H1 (cell line): ENCODE measurements around the gene FUT6. TPM values are rescaled to one million over a fixed set of nuclear protein-coding genes. Genes with fewer than 3 reads are reported as not detected.

Experiments
- CTCF ChIA-PET: fragments of 300-600 bp; sonication (Branson Sonifier 250); formaldehyde crosslinking; loops from one replicate; lab custom pipeline; 2021; ENCODE audit not compliant: partially characterized antibody; lab: Charles Lee
- POLR2A ChIA-PET: fragments of 300-600 bp; sonication (Branson Sonifier 250); formaldehyde crosslinking; loops from one replicate; lab custom pipeline; 2021; ENCODE audit warnings: inconsistent platforms; ENCODE audit not compliant: partially characterized antibody; lab: Charles Lee
- DNase-seq, 2 experiments: peaks; one replicate each; pipeline versions ENCODE4 v3.0.0 to v3.0.0-alpha.2; 2010 to 2022; ENCODE audit warnings: low spot score in 2 of 2, low read depth in 1 of 2, mixed read lengths in 1 of 2
- FAIRE-seq: peaks from 2 replicates; lab custom pipeline; 2011; peaks lifted over from hg19 to GRCh38; lab: Jason Lieb, UNC
- H2AFZ ChIP-seq: 2 replicates; pipeline ENCODE4 v1.8.1; 2012; ENCODE audit warnings: low read length, inconsistent platforms
- H2AK5ac ChIP-seq: 2 replicates; pipeline ENCODE4 v1.6.1; 2013; ENCODE audit warnings: low read depth, low read length
- H2BK120ac ChIP-seq: replicated peaks from 2 replicates; pipeline ENCODE3; 2013; ENCODE audit warnings: low read depth, low read length, inconsistent platforms
- H2BK12ac ChIP-seq: 2 replicates; pipeline ENCODE4 v1.6.1; 2013; ENCODE audit warnings: low read depth, low read length
- H2BK15ac ChIP-seq: 2 replicates; pipeline ENCODE4 v1.6.1; 2013; ENCODE audit warnings: low read length
- H2BK20ac ChIP-seq: 2 replicates; pipeline ENCODE4 v1.6.1; 2013; ENCODE audit warnings: low read length
- H2BK5ac ChIP-seq: 2 replicates; pipeline ENCODE4 v1.6.1; 2013; ENCODE audit warnings: low read depth, low read length
- H3K14ac ChIP-seq: 2 replicates; pipeline ENCODE4 v1.6.1; 2013; ENCODE audit warnings: inconsistent platforms; ENCODE audit not compliant: insufficient read length
- H3K18ac ChIP-seq: 2 replicates; pipeline ENCODE4 v1.6.1; 2013; ENCODE audit warnings: low read length; ENCODE audit errors: extremely low read depth
- H3K23ac ChIP-seq: 2 replicates; pipeline ENCODE4 v1.6.1; 2013; ENCODE audit warnings: inconsistent platforms; ENCODE audit not compliant: insufficient read length
- H3K23me2 ChIP-seq: 2 replicates; pipeline ENCODE4 v1.6.1; 2013; ENCODE audit warnings: low read depth, low read length
- H3K27ac ChIP-seq: 2 replicates; pipeline ENCODE4 v1.6.1; 2011; ENCODE audit warnings: low read depth, low read length, inconsistent platforms
- H3K27me3 ChIP-seq, 4 experiments: replicated peaks in 1 of 4; 1 replicate in 1 of 4; 2 replicates in 3 of 4; pipeline versions ENCODE4 v1.6.1 to v1.8.1; 2011 to 2013; ENCODE audit warnings: low read length in 3 of 4, mild to moderate bottlenecking in 3 of 4, inconsistent platforms in 2 of 4, mixed read lengths in 2 of 4, moderate library complexity in 1 of 4; ENCODE audit not compliant: control insufficient read depth in 3 of 4, insufficient read depth in 3 of 4; ENCODE audit errors: extremely low read depth in 1 of 4
- H3K36me3 ChIP-seq, 4 experiments: 2 replicates each; pipeline versions ENCODE4 v1.6.1 to v1.8.1; 2011 to 2013; ENCODE audit warnings: mild to moderate bottlenecking in 4 of 4, low read length in 3 of 4, moderate library complexity in 2 of 4, control low read depth in 1 of 4, inconsistent platforms in 1 of 4; ENCODE audit not compliant: insufficient read depth in 4 of 4, control insufficient read depth in 2 of 4
- H3K4ac ChIP-seq: replicated peaks from 2 replicates; pipeline ENCODE3; 2013; ENCODE audit warnings: low read length, low read depth, mixed read lengths, inconsistent platforms; ENCODE audit not compliant: insufficient read length
- H3K4me1 ChIP-seq, 4 experiments: replicated peaks in 1 of 4; 1 replicate in 1 of 4; 2 replicates in 3 of 4; pipeline versions ENCODE4 v1.6.1 to v1.8.1; 2011 to 2013; ENCODE audit warnings: low read length in 3 of 4, inconsistent platforms in 2 of 4, mixed read lengths in 1 of 4; ENCODE audit not compliant: insufficient read depth in 4 of 4, control insufficient read depth in 3 of 4
- H3K4me2 ChIP-seq, 2 experiments: 2 replicates each; pipeline versions ENCODE4 v1.6.1 to v1.8.1; 2011 to 2013; ENCODE audit warnings: low read depth in 2 of 2, low read length in 2 of 2, control low read depth in 1 of 2, inconsistent platforms in 1 of 2, mild to moderate bottlenecking in 1 of 2; ENCODE audit not compliant: insufficient read depth in 1 of 2
- H3K4me3 ChIP-seq, 4 experiments: fragments of 200-600, 300-600 bp in 1 of 4; sonication (generic), shearing (Covaris generic), sonication (Bioruptor Twin) in 1 of 4; 2 replicates each; pipeline versions ENCODE4 v1.5.1 to v1.8.1; 2011 to 2016; ENCODE audit warnings: low read length in 4 of 4, low read depth in 3 of 4, control low read depth in 2 of 4, inconsistent platforms in 2 of 4, mild to moderate bottlenecking in 2 of 4, mixed read lengths in 1 of 4, moderate library complexity in 1 of 4; ENCODE audit not compliant: insufficient read depth in 2 of 4; ENCODE audit errors: extremely low read depth in 1 of 4
- H3K56ac ChIP-seq: replicated peaks from 2 replicates; pipeline ENCODE3; 2013; ENCODE audit warnings: low read depth, mild to moderate bottlenecking, mixed read lengths, low read length, inconsistent platforms; ENCODE audit not compliant: insufficient read length
- H3K79me1 ChIP-seq: 2 replicates; pipeline ENCODE4 v1.6.1; 2013; ENCODE audit warnings: low read depth, low read length, control low read depth
- H3K79me2 ChIP-seq, 2 experiments: 2 replicates each; pipeline versions ENCODE4 v1.6.1 to v1.8.1; 2012 to 2013; ENCODE audit warnings: low read length in 2 of 2, mild to moderate bottlenecking in 2 of 2, inconsistent platforms in 1 of 2; ENCODE audit not compliant: insufficient read depth in 2 of 2, control insufficient read depth in 1 of 2
- H3K9ac ChIP-seq, 4 experiments: replicated peaks in 1 of 4; 1 replicate in 1 of 4; 2 replicates in 3 of 4; pipeline versions ENCODE4 v1.6.1 to v1.8.1; 2011 to 2013; ENCODE audit warnings: low read depth in 3 of 4, low read length in 3 of 4, control low read depth in 2 of 4, mild to moderate bottlenecking in 2 of 4, moderate library complexity in 2 of 4, inconsistent platforms in 1 of 4; ENCODE audit errors: extremely low read depth in 1 of 4
- H3K9me3 ChIP-seq, 2 experiments: 2 replicates each; pipeline versions ENCODE4 v1.6.1 to v1.8.1; 2012 to 2013; ENCODE audit warnings: mild to moderate bottlenecking in 2 of 2, moderate library complexity in 2 of 2, control low read depth in 1 of 2, inconsistent platforms in 1 of 2, low read depth in 1 of 2, low read length in 1 of 2, mixed read lengths in 1 of 2; ENCODE audit not compliant: insufficient read depth in 2 of 2
- H4K20me1 ChIP-seq, 2 experiments: replicated peaks in 1 of 2; 2 replicates each; pipeline versions ENCODE3 to v1.8.1; 2011 to 2013; ENCODE audit warnings: inconsistent platforms in 2 of 2, low read length in 2 of 2, mild to moderate bottlenecking in 1 of 2; ENCODE audit not compliant: insufficient read depth in 2 of 2, control insufficient read depth in 1 of 2
- H4K5ac ChIP-seq: 2 replicates; pipeline ENCODE4 v1.6.1; 2013; ENCODE audit warnings: low read length, low read depth, mixed read lengths, inconsistent platforms; ENCODE audit not compliant: insufficient read length
- H4K8ac ChIP-seq: 2 replicates; pipeline ENCODE4 v1.8.0; 2013; ENCODE audit warnings: mild to moderate bottlenecking, moderate library complexity, low read length, inconsistent platforms; ENCODE audit not compliant: insufficient read depth; ENCODE audit errors: extremely low read depth
- H4K91ac ChIP-seq: replicated peaks from 2 replicates; pipeline ENCODE3; 2013; ENCODE audit warnings: low read length, mixed read lengths, inconsistent platforms; ENCODE audit not compliant: insufficient read length
- EGR1 ChIP-seq: IDR thresholded peaks from 2 replicates; pipeline ENCODE4 v1.6.1; 2011; ENCODE audit warnings: low read depth, low read length, borderline replicate concordance
- HDAC2 ChIP-seq, 2 experiments: fragments of 300-600 bp in 1 of 2; sonication (generic) in 1 of 2; IDR thresholded peaks; 2 replicates each; pipeline ENCODE4 v1.6.1; 2011 to 2012; ENCODE audit warnings: low read depth in 2 of 2, low read length in 2 of 2, mild to moderate bottlenecking in 2 of 2, moderate library complexity in 2 of 2, borderline replicate concordance in 1 of 2, inconsistent platforms in 1 of 2
- KDM4A ChIP-seq: IDR thresholded peaks from one replicate; pipeline ENCODE4 v1.7.1; 2012; ENCODE audit warnings: low read depth, mild to moderate bottlenecking, moderate library complexity, low read length, inconsistent platforms; ENCODE audit not compliant: severe bottlenecking
- SAP30 ChIP-seq: fragments of 300-600 bp; sonication (generic); IDR thresholded peaks from 2 replicates; pipeline ENCODE4 v1.7.1; 2012; ENCODE audit warnings: low read length, moderate library complexity, mild to moderate bottlenecking, inconsistent platforms; ENCODE audit not compliant: insufficient read depth, insufficient replicate concordance
- SIX5 ChIP-seq: IDR thresholded peaks from 2 replicates; pipeline ENCODE4 v1.6.1; 2011; ENCODE audit warnings: mild to moderate bottlenecking, low read depth, low read length
- WGBS, 2 experiments: shearing (Covaris generic) in 1 of 2; methylation state at CpG; one replicate each; pipeline versions ENCODE4 v1.1.6 to v1.1.7; 2013 to 2015; ENCODE audit warnings: low lambda C conversion rate in 2 of 2, mixed read lengths in 2 of 2, inconsistent platforms in 1 of 2, low coverage in 1 of 2, missing lambda C conversion rate in 1 of 2; ENCODE audit not compliant: insufficient replicate concordance in 2 of 2, insufficient coverage in 1 of 2, insufficient read length in 1 of 2; ENCODE audit errors: extremely low coverage in 1 of 2, missing lambda C conversion rate in 1 of 2; 5-methylcytosine and 5-hydroxymethylcytosine counted together
- polyA plus RNA-seq, 7 experiments: library from polyadenylated mRNA; depleted of rRNA in 3 of 7; stranded (reverse) in 5 of 7; unstranded in 2 of 7; fragments of >200 nt in 5 of 7; fragments of 200-250 nt in 2 of 7; gene quantifications; 1 replicate in 5 of 7; 2 replicates in 1 of 7; 4 replicates in 1 of 7; pipeline versions ENCODE4 v1.2.1 to v1.2.3, GENCODE V29; 2011 to 2013; ENCODE audit warnings: missing spikeins in 2 of 7, mixed read lengths in 2 of 7
- total RNA-seq: library from RNA; stranded (reverse); fragmentation: NEBNext Ultra II Directional; extraction: Animal tissue kit (Norgen Biotek cat#: 25700); gene quantifications from 2 replicates; pipeline ENCODE4 v1.2.1, GENCODE V29; 2021

FUT6 gene
- total and polyA plus RNA-seq, 2 of the 8 experiments (the other 6 are each of a cell fraction or from before 2014, with no cell fraction given): not detected

GRCh38 chr19:5828661-5829566 is 10.6 kb downstream of the FUT6 start:
- H3K56ac ChIP-seq: peak overlapping the region; percentile 83
- H3K27ac ChIP-seq: peak overlapping the region; percentile 88
- H3K27me3 ChIP-seq: no peaks in the 10 kb centered on the region; a peak in 1 of 7 replicates
- H2BK120ac ChIP-seq: no peak overlapping the region
- peak overlapping the region; percentile 92 to 99 for H3K4me2 ChIP-seq
- peak overlapping the region; percentile 93; the same call in 1 of the 2 replicates for H2AK5ac ChIP-seq
- peak overlapping the region; percentile 88 for H3K4ac ChIP-seq
- H3K4me3 ChIP-seq: peak overlapping the region; percentile 72 to 89 (median 76)
- H2BK12ac ChIP-seq: no peak overlapping the region
- H3K36me3 ChIP-seq: no peaks in the 10 kb centered on the region
- FAIRE-seq: no peak
- peak overlapping the region; percentile 88 for H4K5ac ChIP-seq
- ChIA-PET CTCF (interaction anchor here (0.6 to 7.8 kb wide), 11 partner anchors 11 to 114 kb away, joined by 3 to 58 read pairs (median 5); partner anchors contain the start of genes FUT6, NDUFA11, NRTN and VMAC), POLR2A (interaction anchor here (0.6 to 5.9 kb wide), 47 partner anchors 9 to 1101 kb away, joined by 3 to 43 read pairs (median 5); partner anchors contain the start of genes FUT3, NDUFA11, NRTN and PRR22)
- no peaks in the 10 kb centered on the region for H3K79me1 ChIP-seq
- H3K18ac ChIP-seq: peak overlapping the region; percentile 60; the same call in 1 of the 2 replicates
- H2BK15ac ChIP-seq: no peak overlapping the region; the same call in 1 of the 2 replicates
- peak overlapping the region; percentile 97 for H4K8ac ChIP-seq
- peak in 1 of 2 experiments; percentile 70 for DNase-seq
- H3K79me2 ChIP-seq: no peaks in the 10 kb centered on the region
- H3K4me1 ChIP-seq: peaks cover 0 to 8% (median 6%) of the 10 kb centered on the region in 4 experiments; a peak in 6 of 7 replicates
- peak overlapping the region; percentile 91; the same call in 1 of the 2 replicates for H2BK5ac ChIP-seq
- TF ChIP-seq SAP30: no peak
- no peak for TF ChIP-seq SIX5
- peak; percentile 1 for TF ChIP-seq KDM4A
- no peak for TF ChIP-seq EGR1
- peak in 1 of 2 experiments; percentile 52; a peak in 1 of 4 replicates for TF ChIP-seq HDAC2 (IDR thresholded peaks at IDR 0.05; ENCODE audit: borderline replicate concordance in 1 of 2, low read depth in 2 of 2, low read length in 2 of 2)
- H4K91ac ChIP-seq: peak overlapping the region; percentile 83
- H2BK20ac ChIP-seq: no peak overlapping the region
- peaks cover 12% of the 10 kb centered on the region; the same call in 1 of the 2 replicates for H3K23me2 ChIP-seq
- no peak overlapping the region for H3K23ac ChIP-seq
- H3K14ac ChIP-seq: no peak overlapping the region
- no peaks in the 10 kb centered on the region for H3K9me3 ChIP-seq
- peak overlapping the region; percentile 3; the same call in 1 of the 2 replicates for H2AFZ ChIP-seq
- WGBS, 2 experiments: 9% methylated on average over 31 of the region's 47 CpGs; no CpG with 5 or more reads in 1 of the 2 experiments
- H3K9ac ChIP-seq: peak overlapping the region; percentile 45 to 94 (median 92)
- peaks cover 0 to 2% of the 10 kb centered on the region in 2 experiments for H4K20me1 ChIP-seq
